ENCODE measurements around the gene SEPTIN5. TPM values are rescaled to one million over a fixed set of nuclear protein-coding genes. Genes with fewer than 3 reads are reported as not detected.
"Not testable (repeated sequence)": the region's sequence is repeated elsewhere in the genome, so short reads cannot be mapped to it uniquely, and the experiment has no call there.

Gene SEPTIN5
- total RNA-seq: 123 TPM
- long read RNA-seq, transcript SEPT5-201 (11 exons, 1,588 nt): major isoform, 511 of 693 reads
- long read RNA-seq, transcript SEPT5-208 (11 exons, 2,241 nt): minor isoform, 16 of 693 reads
- long read RNA-seq, partial matches to known transcripts: 82 of 693 reads
- long read RNA-seq, other reads (novel, unspliced or antisense): 84 of 693 reads

- ATAC-seq (ENCODE audit: poor library complexity): peak; percentile 5
- intact Hi-C loops (cut with DNase I): no loop called here
- peak; percentile 50 for DNase-seq
These were observed at the start of gene SEPTIN5 for GRCh38 chr22:19714312-19715187. SEPTIN5 (plus strand) TSS chr22:19714503; CDS start chr22:19714589, 86 bp downstream.

GRCh38 chr22:19664951-19665783, 49.1 kb upstream of the SEPTIN5 start:
- DNase-seq (no peak), ATAC-seq (ENCODE audit: poor library complexity) (no peak)
- intact Hi-C loops (cut with DNase I): no loop called here

DNA sequence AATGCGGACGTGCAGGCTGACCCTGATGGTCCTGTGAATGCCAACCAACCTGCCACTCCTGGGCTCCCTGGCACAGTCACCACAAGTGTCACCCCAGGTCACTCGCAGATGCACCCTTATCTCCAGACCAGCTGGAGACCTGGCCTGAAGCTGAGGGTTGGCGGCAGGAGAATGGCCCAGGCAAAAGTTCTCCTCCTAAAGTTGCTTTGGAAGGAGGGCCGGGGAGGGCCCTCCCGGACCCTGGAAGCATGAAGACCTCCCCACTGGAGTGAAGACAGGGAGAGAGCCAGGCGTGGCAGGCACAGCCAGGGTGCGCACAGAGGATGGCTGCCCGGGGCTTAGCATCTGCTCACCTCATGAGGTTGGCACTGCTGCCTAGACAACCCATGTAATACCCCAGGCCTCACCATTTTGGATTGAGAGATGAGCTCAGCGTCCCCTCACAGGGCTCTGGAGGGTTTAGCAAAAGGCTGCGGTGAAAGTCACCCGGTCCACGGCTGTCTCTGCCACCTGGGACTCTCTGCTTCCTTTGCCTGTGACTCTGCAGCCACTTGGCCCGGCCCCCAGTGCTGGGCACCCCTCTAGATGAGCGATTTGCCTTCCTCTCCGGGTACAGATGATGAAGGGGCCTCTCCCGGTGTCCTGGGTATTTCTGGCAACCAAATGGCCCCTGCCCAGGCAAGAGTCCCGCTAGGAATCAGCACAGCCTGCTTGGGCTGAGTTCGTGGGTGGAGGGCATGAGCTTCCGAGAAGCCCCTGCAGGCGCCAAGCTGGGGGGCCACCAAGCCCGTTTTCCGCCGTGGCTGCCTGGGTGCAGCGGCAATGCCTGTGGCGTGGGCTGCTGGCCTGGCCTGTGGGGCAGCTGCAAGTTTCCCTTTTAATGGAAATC, 48.3 kb upstream of the SEPTIN5 start:
- DNase-seq (no peak), ATAC-seq (ENCODE audit: poor library complexity) (no peak)
- intact Hi-C loops (cut with DNase I): no loop called here

DNA sequence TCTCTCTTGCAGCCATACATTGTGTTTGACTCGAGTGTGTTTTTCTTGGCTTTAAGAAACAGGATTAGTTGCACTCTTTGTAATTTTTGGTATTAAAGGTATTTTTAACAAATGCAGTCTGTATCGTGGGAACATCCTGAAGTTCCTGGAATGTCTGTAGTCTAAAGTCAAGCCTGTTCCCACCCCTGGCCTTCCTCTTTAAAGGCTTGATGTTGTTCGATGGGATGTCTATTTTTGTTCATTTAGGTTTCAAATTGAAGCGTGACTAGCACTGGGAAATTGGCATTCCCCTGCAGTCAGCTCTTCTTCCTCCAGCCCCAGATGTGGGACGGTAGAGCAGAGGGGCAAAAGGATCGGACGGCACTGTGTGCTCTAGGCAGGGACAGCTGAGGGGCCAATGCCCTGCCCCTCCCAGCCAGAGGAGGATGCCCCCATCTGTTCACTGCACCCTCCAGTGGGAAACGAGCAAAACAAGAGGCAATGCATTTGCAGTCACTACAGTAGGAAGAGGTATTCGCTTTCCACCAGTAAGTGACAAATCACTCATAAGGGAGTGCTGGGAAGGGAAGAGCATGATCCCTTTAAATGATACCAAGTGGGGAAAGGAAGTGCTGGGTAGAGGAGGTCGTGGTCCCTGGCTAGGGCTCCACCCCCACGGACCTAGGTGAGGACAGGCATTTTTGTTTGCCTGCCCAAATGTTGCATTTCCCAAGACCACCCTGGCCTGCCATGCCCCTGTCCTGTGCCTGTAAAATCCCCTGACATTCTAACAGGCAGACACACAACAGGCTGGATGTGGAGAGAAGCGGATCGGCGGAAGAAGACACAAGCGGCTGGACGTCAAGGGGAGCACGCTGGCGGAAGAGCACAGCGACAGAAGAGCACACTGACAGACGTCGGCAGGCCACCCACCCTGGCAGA, 47.4 kb upstream of the SEPTIN5 start:
- ATAC-seq (ENCODE audit: poor library complexity): no peak

DNA sequence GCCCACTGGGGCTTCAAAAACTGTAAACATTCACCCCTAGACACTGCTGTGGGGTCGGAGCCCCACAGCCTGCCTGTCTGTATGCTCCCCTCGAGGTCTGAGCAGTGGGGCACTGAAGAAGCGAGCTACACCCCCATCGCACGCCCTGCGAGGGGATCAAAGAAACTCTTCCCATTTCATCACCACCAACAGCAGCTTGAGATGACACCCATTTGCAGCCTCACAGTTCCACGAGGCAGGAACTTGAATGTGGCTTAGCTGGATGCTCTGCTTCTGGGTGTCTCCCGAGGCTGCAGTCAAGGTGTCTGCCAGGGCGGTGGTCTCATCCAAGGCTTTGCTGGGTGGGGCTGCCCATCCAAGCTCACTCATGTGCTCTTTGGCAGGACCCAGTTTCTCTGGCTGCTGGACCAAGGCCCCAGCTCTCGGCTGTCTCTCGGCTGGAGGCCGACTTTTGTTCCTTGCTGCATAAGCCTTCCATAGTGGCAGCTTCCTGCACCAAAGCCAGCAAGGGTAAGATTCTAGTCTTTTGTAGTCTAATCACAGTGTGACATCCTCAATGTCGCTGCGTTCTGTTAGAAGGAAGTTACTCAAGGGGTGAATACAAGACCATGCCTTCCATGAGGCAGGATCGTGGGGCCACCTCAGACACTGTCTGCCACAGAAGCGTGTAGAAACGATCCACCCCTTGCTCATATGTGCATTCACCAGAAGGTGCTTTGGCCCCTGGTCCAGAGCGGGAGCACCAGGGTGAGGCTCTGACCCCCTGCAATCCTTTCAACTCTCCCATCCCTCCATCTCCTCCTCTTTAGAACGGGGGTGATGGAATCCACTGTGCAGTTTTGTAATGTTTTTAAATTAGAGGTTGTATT, 46.2 kb upstream of the SEPTIN5 start:
- ATAC-seq (ENCODE audit: poor library complexity): no peak

More for the DNA sequence above, 47.4 kb upstream of the SEPTIN5 start:
- intact Hi-C loops (cut with DNase I): no loop called here
- no peak for DNase-seq

DNA sequence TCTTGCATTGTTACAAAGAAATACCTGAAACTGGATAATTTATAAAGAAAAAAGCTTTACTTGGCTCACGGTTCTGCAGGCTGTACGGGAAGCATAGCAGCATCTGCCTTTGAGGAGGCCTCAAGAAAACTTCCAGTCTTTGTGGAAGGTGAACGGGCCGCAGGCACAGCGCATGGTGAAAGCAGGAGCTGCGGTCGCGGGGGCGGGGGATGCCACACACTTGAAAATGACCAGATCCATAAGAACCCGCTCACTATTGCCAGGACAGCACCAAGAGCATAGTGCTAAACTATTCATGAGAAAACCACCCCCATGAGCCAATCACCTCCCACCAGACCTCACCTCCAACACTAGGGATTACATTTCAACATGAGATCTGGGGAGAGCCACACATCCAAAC, 45.6 kb upstream of the SEPTIN5 start:
- no peak for DNase-seq
- ATAC-seq (ENCODE audit: poor library complexity): no peak
- intact Hi-C loops (cut with DNase I): no loop called here

More for the DNA sequence above, 46.2 kb upstream of the SEPTIN5 start:
- DNase-seq: no peak
- intact Hi-C loops (cut with DNase I): no loop called here

GRCh38 chr22:19669570-19669969, 44.7 kb upstream of the SEPTIN5 start:
- intact Hi-C loops (cut with DNase I): no loop called here
- DNase-seq: peak; percentile 62
- ATAC-seq (ENCODE audit: poor library complexity): peak; percentile 66

- DNase-seq: no peak
- intact Hi-C loops (cut with DNase I): no loop called here
- ATAC-seq (ENCODE audit: poor library complexity): no peak
These were observed 43.0 kb upstream of the SEPTIN5 start for GRCh38 chr22:19671316-19671715.

DNA sequence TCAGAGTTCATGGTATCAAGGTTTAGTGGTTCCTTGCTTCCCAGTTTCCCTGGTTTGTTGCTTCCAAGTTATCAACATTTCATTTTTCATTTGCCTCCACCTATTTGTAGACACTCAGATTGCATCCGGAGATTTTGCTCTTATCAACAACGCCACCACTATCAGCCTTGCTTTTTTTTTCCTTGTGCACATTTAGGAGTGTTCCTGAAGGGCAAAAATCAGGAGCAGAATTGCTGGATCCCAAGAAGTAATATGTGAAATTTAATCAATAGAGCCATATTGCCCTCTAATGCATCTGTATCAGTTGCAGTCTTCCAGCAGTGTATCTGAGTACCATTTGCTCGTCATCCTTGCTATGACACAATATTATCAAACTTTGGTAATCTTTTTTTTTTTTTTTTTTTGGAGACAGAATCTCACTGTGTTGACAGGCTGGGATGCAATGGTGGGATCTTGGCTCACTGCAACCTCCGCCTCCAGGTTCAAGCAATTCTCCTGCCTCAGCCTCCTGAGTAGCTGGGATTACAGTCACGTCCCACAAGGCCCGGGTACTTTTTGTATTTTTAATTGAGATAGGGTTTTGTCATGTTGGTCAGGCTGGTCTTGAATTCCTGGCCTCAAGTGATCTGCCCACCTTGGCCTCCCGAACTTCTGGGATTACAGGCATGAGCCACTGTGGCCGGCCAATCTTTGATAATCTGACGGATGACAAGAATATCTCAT, 42.1 kb upstream of the SEPTIN5 start:
- intact Hi-C loops (cut with DNase I): no loop called here
- DNase-seq (no peak), ATAC-seq (ENCODE audit: poor library complexity) (no peak)

- ATAC-seq (ENCODE audit: poor library complexity) (no peak), DNase-seq (no peak)
- intact Hi-C loops (cut with DNase I): no loop called here
These were observed 40.6 kb upstream of the SEPTIN5 start for GRCh38 chr22:19673660-19674059.

DNA sequence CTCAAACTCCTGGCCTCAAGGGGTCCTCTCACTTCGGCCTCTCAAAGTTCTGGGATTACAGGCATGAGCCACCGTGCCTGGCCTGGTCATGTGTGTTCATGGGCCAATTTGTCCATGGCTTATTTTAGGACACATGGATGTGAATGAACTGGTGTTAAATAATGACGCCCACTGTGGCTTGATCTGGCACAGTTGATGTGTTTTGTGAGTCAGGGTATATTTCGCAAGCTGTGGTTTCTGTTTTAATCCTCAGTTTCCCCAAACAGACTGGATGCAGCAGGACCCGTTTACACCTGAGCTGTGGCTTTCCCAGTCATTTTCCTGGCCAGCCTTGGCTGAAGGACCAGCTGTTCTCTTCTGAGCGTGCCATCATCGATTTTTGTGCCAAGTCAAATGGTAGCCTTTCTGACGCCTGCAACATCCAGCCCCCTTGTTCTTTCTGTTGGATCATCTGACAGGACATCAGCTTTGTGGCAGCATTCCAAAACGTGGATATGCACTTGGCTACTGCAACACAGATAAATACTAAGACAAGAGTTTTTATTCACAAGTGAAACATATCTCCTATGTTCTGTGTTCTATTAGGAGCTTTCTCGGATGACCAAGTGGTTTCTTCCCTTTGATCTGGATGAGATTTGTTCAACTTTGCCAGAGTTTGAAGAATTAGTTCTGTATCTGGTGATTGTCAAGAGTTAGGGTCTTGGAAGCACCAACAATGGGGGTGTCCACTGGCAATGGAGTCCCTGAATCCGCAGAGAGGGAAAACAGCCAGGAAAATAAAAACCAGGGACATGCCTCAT, 40.0 kb upstream of the SEPTIN5 start:
- intact Hi-C loops (cut with DNase I): no loop called here
- DNase-seq: no peak
- ATAC-seq (ENCODE audit: poor library complexity): no peak

DNA sequence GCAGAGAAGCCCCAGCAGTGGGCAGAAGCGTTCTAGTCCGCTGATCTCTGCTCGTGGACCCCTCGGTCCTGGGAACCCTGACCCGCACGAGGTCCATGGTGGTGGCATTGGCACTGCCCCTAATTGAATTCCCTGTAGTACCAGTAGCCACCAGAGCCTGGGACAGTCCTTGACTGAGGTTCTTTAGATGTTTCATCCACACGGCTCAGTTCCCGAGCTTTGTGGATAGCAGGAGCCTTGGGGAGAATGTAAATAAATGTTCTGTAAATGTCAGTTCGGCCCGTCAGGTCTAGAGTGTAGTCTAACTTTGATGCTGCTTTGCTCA, 39.4 kb upstream of the SEPTIN5 start:
- intact Hi-C loops (cut with DNase I): no loop called here
- ATAC-seq (ENCODE audit: poor library complexity): no peak
- no peak for DNase-seq

DNA sequence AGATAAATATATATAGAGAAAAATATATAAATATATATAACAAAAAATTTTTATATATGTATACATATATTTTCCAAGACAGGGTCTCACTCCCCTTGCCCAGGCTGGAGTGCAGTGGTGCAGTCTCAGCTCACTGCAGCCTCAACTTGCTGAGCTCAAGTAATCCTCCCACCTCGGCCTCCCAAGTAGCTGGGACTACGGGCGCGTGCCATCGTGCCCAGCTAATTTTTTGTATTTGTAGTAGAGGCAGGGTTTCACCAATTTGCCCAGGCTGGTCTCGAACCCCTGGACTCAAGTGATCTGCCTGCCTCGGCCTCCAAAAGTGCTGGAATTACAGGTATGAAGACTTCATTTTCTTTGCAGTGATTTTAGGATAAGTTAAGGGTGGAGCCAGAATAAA, 38.9 kb upstream of the SEPTIN5 start:
- DNase-seq (no peak), ATAC-seq (ENCODE audit: poor library complexity) (no peak)
- intact Hi-C loops (cut with DNase I): no loop called here

DNA sequence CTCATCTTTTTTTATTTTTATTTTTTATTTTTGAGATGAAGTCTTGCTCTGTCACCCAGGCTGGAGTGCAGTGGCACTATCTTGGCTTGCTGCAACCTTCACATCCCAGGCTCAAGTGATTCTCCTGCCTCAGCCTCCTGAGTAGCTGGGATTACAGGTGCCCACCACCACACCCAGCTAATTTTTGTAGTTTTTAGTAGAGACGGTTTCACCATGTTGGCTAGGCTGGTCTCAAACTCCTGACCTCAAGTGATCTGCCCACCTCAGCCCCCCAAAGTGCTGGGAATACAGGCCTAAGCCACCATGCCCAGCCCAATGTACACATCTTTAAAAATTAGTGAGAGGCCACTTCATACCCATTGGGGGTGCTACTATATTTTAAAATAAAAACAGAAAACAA, 37.9 kb upstream of the SEPTIN5 start:
- ATAC-seq (ENCODE audit: poor library complexity); intact Hi-C loops (cut with DNase I): not testable (repeated sequence)

DNA sequence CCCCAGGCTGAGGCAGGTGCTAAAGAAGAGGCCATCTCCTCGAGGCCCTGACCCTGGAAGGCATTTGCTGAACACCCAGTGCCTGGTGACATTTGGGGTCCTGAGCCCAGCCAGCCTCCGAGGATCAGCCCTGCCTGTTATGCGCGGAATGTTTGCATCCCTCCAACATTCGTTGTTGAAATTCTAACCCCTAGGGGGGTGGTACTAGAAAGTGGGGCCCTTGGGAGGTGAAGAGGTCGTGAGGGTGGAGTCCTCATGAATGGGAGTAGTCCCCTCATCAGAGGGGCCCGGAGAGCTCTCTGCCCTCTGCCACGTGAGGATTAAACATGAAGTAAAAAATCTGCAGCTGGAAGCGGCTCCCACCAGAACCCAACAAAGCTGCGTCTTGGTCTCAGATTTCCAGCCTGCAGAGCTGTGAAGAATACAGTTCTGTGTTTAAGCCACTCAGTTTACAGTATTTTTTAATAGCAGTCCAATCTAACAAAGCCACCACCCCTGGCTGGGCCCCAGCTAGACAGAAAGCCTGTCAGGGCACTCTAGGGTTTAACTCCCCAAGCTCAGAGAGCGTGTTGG, 35.3 kb upstream of the SEPTIN5 start:
- intact Hi-C loops (cut with DNase I): loop anchor here (2.0 kb wide), 1 partner anchor 38 kb away; no protein-coding TSS in a partner anchor
- no peak for DNase-seq
- no peak for ATAC-seq (ENCODE audit: poor library complexity)

More for the DNA sequence above, 37.9 kb upstream of the SEPTIN5 start:
- DNase-seq: not testable (repeated sequence)

Data from Right ventricle myocardium superior (tissue), 1 donor.